ENCODE measurements around the gene SLC22A4.

SLC22A4 gene

DNA sequence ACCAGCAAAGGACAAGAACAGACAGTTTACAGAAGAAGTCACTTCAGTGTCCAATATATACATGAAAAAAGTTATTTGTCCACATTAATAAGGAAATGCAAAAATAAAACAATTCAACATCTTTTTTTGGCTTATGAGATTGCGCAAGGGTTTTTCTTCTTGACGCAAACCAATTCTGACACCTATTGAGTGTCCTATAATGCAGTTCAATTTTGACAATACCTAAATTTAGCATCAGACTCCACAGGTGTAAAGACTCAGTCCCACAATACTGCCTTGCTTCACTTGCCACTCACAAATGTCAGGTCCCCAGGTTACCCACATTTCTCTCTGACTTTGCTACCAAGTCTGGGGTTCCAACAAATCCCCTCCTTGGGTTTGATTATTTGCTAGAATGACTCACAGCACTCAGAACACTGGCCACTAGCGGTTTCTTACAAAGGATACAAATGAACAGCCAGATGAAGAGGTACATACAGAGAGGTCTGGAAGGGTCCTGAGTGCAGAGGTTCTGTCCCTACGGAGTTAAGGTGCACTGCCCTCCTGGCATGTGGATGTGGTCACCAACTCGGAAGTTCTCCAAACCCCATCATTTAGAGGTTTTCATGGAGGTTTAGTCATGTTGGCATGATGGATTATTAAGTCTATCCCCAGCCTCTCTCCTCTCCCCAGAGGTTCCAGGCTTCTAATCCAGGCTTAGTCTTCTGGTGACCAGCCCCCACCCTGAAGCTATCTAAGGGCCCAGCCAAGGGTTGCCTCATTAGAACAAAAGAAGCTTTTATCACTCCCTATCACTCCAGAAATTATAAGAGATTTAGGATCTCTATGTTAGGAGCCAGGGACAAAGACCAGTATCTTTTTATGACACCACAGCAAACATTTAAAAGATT, 48.3 kb downstream of the SLC22A4 start:
- no peak for DNase-seq (ENCODE audit: low read depth, low spot score)

DNA sequence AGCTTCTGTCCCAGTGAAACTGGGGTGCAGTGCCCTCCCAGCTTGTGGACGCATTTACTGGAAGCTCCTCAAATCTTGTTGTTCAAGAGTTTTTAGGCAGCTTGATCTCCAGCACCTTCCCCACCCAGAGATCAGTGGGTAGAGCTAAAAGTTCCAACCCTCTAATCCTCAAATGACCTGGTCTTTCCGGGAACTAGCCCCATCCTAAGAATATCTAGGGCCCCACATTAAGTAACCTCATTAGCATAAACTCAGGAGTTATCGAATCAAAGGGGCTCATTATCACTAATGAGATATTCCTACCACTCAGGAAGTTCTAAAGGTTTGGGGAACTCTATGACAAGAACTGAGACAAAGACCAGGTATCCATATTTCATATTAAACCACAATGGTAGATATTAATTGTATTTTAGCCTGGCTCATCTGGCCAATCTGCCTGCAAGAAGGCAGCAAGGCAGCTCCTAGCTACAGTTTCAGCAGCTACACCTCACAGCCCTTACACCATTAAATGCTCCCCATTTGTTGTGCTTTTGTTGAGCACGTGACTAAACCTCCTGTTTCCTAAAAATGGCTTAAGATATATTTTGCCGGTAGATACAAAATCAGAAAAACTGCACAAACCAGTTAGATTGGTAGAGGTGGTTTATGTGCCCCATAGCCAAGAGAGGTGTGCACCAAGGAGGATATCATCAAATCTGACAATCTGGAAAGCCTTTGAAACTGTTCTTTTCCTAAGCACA, 50.8 kb downstream of the SLC22A4 start:
- no peak for DNase-seq (ENCODE audit: low read depth, low spot score)

DNA sequence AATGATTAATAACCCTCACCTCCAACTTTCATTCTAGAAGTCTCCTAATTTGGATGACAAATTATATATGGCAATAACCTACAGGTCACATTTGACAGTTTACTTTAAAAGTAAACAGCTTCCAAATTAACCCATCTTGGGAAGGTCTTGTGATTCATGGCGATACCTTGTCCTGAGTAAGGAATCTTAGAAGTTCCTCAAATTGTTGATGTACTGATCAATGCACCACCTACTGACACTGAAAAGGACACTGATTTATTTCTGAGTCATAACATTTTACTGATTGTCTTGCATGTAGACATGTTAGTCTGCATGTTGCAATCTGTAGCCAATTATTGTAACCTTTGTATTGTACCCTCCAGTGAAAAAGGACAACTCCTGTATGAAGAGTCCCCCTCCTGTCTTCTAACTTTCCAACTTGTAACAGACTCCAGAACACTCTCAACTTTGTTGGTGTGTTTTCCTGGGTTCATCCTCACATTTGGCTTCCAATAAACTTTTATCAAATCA, 59.3 kb downstream of the SLC22A4 start:
- no peak for DNase-seq (ENCODE audit: low read depth, low spot score)

DNA sequence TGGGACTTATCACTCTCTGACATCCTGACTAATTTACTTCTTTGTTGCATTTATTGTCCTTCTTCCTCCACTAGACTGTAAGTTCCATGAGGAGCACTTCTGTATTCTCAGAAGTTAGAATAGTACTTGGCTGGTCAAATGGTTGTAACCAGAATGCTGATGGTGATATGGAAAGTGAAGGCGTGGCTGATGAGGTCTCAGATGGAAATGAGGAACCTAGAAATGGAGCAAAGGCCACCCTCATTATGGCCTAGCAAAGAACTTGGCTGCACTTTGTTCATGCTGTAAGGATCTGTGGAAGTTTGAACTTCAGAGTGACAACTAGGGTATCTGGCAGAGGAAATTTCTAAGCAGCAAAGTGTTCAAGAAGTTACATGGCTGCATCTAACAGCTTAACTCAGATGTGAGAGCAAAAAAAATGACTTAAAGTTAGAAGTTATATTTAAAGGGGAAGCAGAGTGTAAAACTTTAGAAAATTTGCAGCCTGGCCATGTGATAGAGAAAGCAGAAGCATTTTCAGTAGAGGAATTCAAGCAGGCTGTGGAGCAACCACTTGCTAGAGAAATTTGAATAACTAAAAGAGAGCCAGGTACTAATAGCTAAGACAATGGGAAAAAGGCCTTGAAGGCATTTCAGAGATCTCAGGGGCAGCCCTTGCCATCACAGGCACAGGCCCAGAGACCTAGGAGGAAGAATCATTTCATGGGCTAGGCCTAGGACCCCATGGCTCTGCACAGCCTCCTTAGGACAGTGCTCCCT, 60.4 kb downstream of the SLC22A4 start:
- no peak for DNase-seq (ENCODE audit: low read depth, low spot score)

DNA sequence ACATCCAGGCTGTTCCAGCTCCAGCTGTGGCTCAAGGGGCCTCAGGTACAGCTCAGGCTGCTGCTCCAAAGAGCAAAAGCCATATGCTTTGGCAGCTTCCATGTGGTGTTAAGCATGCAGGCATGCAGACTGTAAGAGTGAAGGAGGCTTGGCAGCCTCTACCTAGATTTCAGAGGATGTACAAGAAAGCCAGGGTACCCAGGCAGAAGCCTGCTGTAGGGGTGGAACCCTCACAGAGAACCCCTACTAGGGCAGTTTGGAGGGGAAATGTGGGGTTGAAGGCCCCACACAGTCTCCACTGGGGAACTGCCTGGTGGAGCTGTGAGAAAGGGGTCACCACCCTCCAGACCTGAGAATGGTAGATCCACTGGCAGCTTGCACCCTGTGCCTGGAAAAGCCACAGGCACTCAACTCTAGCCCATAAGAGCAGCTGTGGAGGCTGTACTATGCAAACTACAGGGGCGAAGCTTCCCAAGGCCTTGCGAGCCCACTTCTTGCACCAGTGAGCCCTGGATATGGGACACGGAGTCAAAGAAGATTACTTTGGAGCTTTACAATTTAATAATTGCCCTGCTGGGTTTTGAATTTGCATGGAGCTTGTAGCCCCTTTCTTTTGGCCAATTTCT, 61.1 kb downstream of the SLC22A4 start:
- DNase-seq (ENCODE audit: low read depth, low spot score), result no peak

DNA sequence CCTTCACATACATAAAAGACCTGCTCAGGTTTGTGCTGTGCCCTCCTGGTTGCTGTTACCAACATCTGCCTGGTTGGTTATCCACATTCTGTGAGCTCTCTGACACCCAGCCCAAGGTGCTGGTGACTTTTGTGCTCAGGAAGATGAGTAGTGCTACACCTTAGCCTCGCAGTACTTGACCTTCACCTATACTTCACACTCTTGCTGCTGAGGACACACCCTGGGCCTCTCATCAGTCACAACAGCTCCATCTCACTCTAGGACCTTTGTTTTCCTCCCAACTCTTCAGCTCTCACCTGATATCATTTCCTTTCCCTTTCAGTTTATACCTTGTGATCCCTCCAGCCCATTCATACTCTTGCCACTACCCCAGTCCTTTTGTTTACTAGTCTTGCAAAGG, 64.6 kb downstream of the SLC22A4 start:
- DNase-seq (ENCODE audit: low read depth, low spot score), result no peak

DNA sequence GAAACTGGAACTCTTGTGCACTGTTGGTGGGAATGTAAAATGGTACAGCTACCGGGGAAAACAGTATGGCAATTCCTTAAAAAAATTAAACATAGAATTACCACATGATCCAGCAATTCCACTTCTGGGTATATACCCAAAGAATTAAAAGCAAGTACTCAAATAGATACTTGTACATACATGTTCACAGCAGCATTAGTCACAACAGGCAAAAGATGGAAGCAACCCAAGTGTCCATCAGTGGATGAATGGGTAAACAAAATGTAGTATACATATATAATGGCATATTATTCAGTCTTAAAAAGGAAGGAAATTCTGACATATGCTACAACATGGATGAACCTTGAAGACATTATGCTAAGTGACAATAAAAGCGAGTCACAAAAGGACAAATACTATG, 67.9 kb downstream of the SLC22A4 start:
- DNase-seq (ENCODE audit: low read depth, low spot score), result no peak

DNA sequence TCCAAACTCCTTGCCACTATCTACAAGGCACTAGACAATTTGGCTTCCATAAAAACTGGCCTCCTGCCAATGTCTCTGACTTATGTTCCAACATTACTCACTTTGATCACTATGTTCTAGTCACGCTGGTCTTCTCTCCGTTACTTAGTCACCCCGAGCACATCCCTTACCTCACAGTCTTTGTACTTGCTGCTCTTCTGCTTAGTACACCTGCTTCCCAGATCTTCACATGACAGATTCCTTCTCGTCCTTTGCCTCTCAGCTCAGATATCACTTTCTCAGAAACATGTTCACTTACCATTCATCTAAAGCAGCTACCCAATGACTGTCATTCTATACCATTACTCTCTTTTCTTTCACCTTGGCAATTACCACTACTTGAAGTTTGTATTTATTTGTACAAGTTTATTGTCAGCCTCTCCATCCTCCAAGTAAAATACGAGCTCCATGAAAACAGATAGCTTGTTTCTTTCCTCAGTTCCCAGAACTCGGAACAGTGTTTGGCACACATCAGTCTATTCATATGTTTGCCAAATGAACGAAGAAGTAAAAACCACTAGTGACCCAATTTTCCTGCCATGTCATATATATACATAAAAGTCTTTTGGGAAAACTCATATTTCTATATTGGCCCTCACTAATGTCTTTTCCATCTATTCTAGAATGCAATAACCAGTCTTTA, 69.4 kb downstream of the SLC22A4 start:
- no peak for DNase-seq (ENCODE audit: low read depth, low spot score)

DNA sequence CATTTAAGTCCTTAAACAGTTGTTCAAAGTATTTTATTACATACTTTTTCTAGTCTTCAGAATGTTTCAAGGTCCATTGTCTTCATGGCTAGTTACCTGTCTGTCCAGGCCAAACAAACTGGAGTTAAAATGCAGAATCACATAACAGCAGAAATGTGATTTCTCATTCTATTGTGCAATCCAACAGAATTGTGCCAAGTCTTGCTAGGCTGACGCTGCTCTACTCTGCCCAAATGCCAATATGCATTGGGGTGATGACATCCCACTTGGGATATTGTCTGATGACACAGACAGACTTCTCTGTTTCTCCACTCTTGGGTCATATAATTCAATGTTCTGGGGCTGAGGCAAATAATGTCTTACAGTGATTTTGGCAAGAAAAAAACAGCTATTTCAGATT, 70.1 kb downstream of the SLC22A4 start:
- DNase-seq (ENCODE audit: low read depth, low spot score), result no peak

DNA sequence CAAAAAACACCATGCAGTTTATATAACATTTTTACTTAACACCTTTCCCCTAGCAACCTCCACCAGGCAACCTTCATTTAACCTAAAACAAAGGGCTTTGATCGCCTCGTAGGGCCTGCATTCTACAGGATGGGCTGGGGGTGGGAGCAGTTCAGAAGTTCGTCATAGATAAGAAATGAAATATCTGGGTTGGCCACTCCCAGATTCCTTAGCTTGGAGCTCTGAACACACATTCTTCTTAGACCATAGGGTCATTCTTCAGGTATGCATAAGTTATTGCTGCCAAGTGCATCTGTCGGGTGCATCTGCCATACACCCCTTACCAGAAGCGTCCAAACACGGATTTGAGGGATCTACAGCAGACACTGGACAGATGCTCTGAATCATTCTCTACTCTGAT, 71.0 kb downstream of the SLC22A4 start:
- DNase-seq (ENCODE audit: low read depth, low spot score), result no peak

DNA sequence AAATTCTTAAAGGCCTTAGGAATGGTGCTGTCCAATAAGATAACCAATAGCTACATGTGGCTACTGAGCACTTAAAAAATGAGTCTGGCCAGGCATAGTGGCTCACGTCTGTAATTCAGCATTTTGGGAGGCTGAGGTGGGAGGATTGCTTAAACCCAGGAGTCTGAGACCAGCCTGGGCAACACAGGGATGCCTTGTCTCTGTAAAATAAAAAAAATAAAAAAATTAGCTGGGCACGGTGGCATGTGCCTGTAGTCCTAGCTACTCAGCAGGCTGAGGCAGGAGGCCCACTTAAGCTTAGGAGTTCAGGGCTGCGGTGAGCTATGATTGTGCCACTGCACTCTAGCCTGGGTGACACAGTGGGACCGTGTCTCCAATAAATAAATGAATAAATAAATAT, 74.0 kb downstream of the SLC22A4 start:
- DNase-seq (ENCODE audit: low read depth, low spot score), result no peak

DNA sequence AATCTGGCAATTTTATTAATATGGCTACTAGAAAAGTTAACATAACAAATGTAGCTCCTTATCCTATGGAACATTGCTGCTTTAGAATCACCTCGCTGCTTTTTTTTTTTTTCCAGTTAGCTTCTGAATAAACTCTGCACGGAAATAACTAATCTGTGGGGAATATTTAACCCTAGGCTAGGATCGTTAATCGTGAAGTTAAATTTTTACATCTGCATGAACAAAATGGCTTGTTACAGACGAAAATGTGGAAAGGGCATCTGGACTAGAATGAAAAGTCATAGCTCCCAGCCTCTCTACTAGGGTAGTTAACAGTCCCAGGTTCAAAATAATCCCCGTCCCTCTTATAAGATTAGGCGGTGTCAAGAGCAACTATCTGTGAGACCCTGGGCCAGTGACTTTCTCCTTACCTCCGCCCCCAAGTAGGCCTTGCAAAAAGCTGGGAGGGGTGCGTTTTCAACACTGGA, 74.8 kb downstream of the SLC22A4 start:
- DNase-seq (ENCODE audit: low read depth, low spot score), result no peak

DNA sequence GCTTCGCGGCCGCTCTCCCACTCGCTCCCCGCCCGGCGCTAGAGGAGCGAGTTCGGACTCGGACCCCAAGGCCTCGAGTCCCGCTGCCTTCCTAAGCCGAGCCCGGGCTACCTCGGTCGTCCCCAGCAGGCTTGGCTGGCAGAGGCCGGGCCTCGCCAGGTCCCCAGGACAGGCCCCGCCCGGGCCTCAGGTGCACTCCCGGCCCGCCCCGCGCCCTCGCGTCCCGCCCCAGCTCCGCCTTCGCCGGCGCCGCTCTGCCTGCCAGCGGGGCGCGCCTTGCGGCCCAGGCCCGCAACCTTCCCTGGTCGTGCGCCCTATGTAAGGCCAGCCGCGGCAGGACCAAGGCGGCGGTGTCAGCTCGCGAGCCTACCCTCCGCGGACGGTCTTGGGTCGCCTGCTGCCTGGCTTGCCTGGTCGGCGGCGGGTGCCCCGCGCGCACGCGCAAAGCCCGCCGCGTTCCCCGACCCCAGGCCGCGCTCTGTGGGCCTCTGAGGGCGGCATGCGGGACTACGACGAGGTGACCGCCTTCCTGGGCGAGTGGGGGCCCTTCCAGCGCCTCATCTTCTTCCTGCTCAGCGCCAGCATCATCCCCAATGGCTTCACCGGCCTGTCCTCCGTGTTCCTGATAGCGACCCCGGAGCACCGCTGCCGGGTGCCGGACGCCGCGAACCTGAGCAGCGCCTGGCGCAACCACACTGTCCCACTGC, 75.4 kb downstream of the SLC22A4 start, which contains the start of gene SLC22A5:
Gene SLC22A5 (plus strand): TSS at position 237 of the 707 bp plus-strand sequence. CDS start 263 bp downstream, at position 500.
- no peak for DNase-seq (ENCODE audit: low read depth, low spot score)

DNA sequence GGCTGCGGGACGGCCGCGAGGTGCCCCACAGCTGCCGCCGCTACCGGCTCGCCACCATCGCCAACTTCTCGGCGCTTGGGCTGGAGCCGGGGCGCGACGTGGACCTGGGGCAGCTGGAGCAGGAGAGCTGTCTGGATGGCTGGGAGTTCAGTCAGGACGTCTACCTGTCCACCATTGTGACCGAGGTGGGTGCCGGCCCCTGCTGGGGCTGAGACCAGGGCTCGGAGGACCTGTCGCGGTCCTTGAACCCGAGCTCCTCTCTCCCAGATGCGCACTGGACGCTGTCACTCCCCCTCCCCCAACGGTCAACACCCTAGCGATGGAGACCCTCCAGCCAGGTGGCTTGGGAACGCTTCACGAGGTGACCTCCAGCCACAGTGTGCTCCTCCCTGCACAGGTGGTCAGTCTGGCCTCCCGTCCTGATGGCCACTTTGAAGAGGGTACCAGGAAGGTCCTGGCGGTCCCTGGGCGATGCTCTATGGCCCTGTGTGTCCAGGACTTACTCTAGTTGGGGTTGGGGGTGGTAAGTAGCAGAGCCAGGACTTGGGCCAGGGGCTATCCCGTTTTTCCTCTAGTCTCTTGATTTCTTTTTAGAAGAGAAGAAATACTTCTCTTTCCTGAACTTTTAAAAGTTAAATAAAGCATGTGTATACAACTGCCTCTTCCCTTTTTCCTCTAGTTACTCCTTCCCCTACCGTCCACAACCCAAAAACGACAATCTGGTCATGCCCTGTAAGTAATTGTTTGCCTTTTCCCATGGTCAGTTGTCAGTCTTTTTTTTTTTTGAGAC, 76.2 kb downstream of the SLC22A4 start:
- DNase-seq (ENCODE audit: low read depth, low spot score), result no peak

DNA sequence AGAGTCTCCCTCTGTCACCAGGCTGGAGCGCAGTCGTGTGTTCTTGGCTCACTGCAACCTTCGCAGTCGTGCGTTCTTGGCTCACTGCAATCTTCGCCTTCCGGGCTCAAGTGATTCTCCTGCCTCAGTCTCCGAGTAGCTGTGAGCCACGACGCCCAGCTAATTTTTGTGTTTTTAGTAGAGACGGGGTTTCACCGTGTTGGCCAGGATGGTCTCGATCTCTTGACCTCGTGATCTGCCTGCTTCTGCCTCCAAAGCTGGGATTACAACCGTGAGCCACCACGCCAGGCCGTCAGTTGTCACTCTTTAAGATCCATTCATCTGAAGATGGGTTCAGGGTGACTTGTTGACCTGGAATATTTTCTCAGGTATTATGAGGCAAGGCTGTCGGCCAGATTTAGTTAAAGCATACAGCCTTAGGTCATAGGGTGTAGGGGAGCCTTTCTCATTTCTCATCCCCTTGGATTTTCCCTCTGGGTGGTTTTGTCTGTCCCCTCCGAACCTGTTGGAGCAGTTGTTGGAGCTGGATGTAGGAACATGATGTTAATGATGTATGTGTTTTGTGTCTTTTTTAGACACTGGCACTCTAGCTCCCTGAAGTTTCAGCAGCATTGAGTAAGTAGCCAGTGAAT, 76.9 kb downstream of the SLC22A4 start:
- no peak for DNase-seq (ENCODE audit: low read depth, low spot score)

DNA sequence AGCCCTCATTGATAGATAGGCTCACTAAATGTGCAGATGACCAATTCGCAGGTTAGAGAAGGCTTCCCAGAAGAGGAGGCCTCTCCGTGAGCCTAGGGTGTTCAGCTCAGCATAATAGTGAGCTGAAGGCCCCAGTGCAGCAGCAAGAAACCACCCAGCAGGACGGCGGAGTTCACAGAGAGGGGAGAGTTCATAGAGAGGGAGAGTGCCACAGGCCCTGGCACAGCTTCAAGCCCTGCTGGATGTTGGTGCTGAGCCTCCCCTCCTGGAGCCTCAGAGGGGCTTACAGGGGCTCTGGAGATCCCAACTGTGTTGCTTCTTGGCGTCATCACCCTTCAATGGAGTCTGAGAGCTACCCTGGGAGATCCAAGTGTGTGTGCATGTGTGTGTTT, 77.4 kb downstream of the SLC22A4 start:
- no peak for DNase-seq (ENCODE audit: low read depth, low spot score)

DNA sequence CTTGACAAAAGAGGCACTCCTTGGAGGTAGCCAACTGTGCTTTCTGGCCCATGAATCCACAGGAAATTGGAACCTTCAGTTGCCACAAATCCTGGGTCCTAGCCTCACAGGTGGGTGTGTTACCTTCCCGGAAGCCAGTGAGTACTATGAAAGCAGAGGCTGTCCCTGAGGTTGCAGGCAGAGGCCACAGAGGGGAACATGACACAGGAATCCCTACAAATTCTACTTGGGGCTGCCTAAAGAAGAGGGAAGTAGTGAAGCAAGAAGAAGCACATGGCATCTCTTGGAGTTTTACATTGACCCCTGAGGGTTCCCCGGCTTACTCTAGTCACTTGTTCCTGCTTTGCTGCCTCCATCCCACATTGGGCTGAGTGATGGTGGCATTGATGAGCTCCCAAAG, 77.9 kb downstream of the SLC22A4 start:
- DNase-seq (ENCODE audit: low read depth, low spot score), result no peak

DNA sequence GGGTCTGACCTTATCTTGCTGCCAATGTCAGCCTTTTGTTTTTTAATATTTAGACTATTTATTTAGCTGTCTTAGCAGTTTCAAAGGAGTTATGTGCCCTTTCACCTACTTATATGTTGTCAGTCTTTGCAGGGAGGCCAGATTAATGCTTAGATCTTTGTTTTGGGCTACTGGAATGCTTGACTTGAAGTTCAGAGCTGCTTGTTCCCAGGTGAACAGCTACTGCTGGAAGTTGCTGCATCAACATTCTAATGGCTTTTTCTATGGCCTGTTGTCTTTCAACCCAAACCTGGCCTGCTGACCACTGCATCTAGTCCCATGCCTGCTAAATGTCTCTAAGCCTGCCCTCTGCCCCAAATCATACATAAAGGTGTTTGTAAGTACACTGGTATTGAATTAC, 78.3 kb downstream of the SLC22A4 start:
- no peak for DNase-seq (ENCODE audit: low read depth, low spot score)

DNA sequence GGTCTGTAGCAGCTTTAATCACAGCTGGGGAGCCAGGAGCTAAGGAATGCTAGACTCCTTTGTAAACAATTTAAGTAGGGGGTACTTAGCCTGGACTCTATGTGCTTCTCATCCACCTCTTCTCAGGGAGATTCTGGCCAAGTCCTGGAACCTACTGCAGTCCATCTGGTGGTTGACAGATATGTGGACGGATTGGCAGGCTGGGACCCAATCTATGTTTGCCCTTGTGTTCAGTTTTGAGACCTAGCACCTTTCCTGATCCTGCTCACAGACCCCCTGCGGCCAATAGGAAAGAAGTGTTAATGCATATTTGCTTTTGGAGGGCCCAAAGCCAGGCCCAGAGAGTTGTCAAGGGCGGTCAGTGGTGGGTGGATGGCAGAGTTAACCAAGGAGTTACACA, 81.8 kb downstream of the SLC22A4 start:
- no peak for DNase-seq (ENCODE audit: low read depth, low spot score)

Measured in brain pericyte (primary cell).